ENCODE data around the gene ZNF470. TPM values are rescaled to one million over a fixed set of nuclear protein-coding genes. Genes with fewer than 3 reads are reported as not detected.

The ZNF470 gene
- total and polyA plus RNA-seq, 7 donors = 0.46 to 5.8 (median 4.8) TPM

DNA sequence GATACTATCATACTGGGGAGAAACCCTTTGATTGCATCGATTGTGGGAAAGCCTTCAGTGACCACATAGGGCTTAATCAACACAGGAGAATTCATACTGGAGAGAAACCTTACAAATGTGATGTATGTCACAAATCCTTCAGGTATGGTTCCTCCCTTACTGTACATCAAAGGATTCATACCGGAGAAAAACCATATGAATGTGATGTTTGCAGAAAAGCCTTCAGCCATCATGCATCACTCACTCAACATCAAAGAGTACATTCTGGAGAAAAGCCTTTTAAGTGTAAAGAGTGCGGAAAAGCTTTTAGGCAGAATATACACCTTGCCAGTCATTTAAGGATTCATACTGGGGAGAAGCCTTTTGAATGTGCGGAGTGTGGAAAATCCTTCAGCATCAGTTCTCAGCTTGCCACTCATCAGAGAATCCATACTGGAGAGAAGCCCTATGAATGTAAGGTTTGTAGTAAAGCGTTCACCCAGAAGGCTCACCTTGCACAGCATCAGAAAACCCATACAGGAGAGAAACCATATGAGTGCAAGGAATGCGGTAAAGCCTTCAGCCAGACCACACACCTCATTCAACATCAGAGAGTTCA lies 12.9 kb upstream of the ZNF470 start:
- no peak for TF ChIP-seq EP300 (IDR thresholded peaks at IDR 0.05)

DNA sequence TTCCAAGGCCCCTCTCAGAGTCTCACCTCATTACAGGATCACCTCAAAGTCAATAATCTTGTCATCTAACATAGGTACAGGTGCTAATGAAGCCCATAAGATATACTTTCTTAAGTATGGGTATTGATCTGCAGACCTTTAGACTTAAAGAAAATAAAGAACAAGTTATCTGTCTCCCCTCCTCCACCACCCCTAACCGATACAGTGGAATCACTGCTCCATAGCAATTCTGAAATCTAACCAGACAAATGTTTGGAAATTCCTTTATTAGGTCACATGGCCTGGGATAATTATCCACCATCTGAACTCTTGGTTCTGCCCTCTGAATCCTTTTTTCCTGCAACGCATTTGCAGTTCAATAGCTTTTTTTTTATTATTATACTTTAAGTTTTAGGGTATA lies 4.5 kb upstream of the ZNF470 start:
- WGBS, 2 donors = 93 to 96% methylated on average over 2 of the region's 2 CpGs
- Histone ChIP-seq H3K27ac (no peak overlapping the region), H3K9me3 (peaks cover 5 to 69% (median 49%) of the 10 kb centered on the region in 4 donors), H3K4me3 (no peak overlapping the region), H3K27me3 (no peaks in the 10 kb centered on the region), H3K4me1 (peaks cover 0 to 9% (median under 1%) of the 10 kb centered on the region in 4 donors), H3K36me3 (peaks cover 0 to 9% (median 0%) of the 10 kb centered on the region in 4 donors)
- DNase-seq = no peak
- intact Hi-C loops (cut with DNase I) = no loop called here
- TF ChIP-seq EP300 (IDR thresholded peaks at IDR 0.05) (no peak), POLR2A (IDR thresholded peaks at IDR 0.05) (no peak), POLR2AphosphoS5 (IDR thresholded peaks at IDR 0.05) (no peak)
- TF ChIP-seq, protein P1, sequence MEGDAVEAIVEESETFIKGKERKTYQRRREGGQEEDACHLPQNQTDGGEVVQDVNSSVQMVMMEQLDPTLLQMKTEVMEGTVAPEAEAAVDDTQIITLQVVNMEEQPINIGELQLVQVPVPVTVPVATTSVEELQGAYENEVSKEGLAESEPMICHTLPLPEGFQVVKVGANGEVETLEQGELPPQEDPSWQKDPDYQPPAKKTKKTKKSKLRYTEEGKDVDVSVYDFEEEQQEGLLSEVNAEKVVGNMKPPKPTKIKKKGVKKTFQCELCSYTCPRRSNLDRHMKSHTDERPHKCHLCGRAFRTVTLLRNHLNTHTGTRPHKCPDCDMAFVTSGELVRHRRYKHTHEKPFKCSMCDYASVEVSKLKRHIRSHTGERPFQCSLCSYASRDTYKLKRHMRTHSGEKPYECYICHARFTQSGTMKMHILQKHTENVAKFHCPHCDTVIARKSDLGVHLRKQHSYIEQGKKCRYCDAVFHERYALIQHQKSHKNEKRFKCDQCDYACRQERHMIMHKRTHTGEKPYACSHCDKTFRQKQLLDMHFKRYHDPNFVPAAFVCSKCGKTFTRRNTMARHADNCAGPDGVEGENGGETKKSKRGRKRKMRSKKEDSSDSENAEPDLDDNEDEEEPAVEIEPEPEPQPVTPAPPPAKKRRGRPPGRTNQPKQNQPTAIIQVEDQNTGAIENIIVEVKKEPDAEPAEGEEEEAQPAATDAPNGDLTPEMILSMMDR (IDR thresholded peaks at IDR 0.05) = no peak

More for the DNA sequence above, 12.9 kb upstream of the ZNF470 start:
- no peak overlapping the region for H3K4me3 ChIP-seq
- WGBS, 2 donors = 95 to 96% methylated on average over 6 of the region's 6 CpGs
- H3K27ac ChIP-seq = no peak overlapping the region
- DNase-seq = no peak
- peaks cover 39 to 85% (median 66%) of the 10 kb centered on the region in 4 donors for H3K9me3 ChIP-seq
- intact Hi-C loops (cut with DNase I) = no loop called here
- H3K4me1 ChIP-seq = no peaks in the 10 kb centered on the region
- peaks cover 42 to 57% (median 51%) of the 10 kb centered on the region in 4 donors for H3K36me3 ChIP-seq
- no peaks in the 10 kb centered on the region for H3K27me3 ChIP-seq

DNA sequence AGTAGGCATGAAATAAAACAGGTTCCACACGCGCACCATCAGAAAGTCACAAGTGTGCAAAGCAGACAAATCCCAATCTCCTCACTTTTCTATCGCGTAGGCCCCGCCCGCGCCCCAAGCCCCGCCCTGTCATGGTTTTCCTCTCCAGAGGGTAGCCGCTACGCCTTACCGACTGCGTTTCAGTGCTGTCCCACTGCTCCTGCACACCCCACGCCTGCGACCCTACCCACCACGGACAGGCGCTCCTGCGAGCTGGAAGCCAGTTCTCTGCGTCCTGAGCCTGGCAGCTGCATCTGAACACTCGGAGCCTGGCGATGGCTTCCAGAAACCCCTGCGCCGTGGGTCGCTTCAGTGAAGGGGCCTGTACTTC lies 379 bp upstream of the ZNF470 start:
- intact Hi-C loops (cut with DNase I) = loop anchor here (1.0 to 5.0 kb wide), 3 partner anchors 28 to 165 kb away; partner anchors contain the start of genes ZFP28, ZNF583 and ZNF71
- TF ChIP-seq POLR2A (IDR thresholded peaks at IDR 0.05) (no peak), POLR2AphosphoS5 (IDR thresholded peaks at IDR 0.05) (no peak), EP300 (IDR thresholded peaks at IDR 0.05) (no peak)
- TF ChIP-seq, protein P1 (IDR thresholded peaks at IDR 0.05) = no peak
- H3K36me3 ChIP-seq = peaks cover 7 to 42% (median 23%) of the 10 kb centered on the region in 4 donors
- WGBS, 2 donors = 1% methylated on average over 23 of the region's 23 CpGs
- DNase-seq = peak; percentile 71
- H3K9me3 ChIP-seq = peaks cover 5 to 60% (median 40%) of the 10 kb centered on the region in 4 donors
- H3K4me3 ChIP-seq = peak overlapping the region; percentile 82 to 93 (median 86)
- H3K27me3 ChIP-seq = no peaks in the 10 kb centered on the region
- peak overlapping the region; percentile 85 to 91 (median 86) for H3K27ac ChIP-seq
- H3K4me1 ChIP-seq = peaks cover 0 to 16% (median 4%) of the 10 kb centered on the region in 4 donors

DNA sequence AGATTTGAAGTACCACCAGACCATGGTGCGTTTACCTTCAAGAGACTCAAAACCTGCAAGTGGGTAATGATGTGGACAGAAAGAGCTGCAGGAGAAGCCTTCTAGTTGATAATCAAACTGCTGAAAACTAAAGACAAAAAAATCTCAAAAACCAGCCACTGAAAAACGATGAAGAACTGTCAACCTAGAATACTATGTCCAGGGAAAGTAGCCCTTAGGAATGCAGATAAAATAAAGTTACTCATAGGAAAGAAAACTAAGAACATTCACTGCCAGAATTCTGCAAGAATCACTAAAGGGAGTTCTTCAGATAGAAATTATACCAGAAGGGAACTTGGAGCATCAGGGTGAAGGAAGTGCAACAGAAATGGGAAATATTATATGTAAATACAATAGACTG lies 5.3 kb downstream of the ZNF470 start:
- Histone ChIP-seq H3K9me3 (peaks cover 12 to 64% (median 53%) of the 10 kb centered on the region in 4 donors), H3K4me1 (peaks cover 0 to 9% (median 4%) of the 10 kb centered on the region in 4 donors), H3K27me3 (no peaks in the 10 kb centered on the region), H3K27ac (no peak overlapping the region), H3K4me3 (no peak overlapping the region), H3K36me3 (peaks cover 18 to 88% (median 67%) of the 10 kb centered on the region in 4 donors)
- no peak for TF ChIP-seq POLR2A (IDR thresholded peaks at IDR 0.05)
- TF ChIP-seq EP300 (IDR thresholded peaks at IDR 0.05) = no peak
- TF ChIP-seq, protein P1 (IDR thresholded peaks at IDR 0.05) = no peak
- no peak for TF ChIP-seq POLR2AphosphoS5 (IDR thresholded peaks at IDR 0.05)
- intact Hi-C loops (cut with DNase I) = no loop called here
- WGBS, 2 donors = 49 to 77% methylated on average over 2 of the region's 2 CpGs
- no peak for DNase-seq

DNA sequence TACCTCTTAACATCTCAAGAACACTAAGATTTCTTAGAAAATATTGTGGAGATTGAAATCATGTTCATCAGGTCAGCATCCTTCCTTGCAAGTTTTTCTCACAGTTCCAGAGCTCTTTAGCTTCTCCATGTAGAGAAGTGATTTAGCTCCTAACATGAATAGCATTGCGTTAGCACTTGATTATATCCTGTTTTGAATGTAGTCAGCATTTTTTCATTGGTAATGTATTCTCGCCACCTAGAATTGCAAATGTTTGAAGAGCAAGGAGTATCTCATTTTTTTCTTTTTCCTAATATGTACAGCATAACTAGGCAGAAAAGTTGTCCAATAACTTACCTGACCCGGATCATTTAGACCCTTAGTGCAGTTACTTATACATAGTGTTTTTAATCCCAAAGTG lies 6.6 kb downstream of the ZNF470 start:
- DNase-seq = no peak
- H3K27ac ChIP-seq = no peak overlapping the region
- no peaks in the 10 kb centered on the region for H3K4me1 ChIP-seq
- H3K4me3 ChIP-seq = no peak overlapping the region
- WGBS, 2 donors = 97 to 98% methylated on average over 3 of the region's 3 CpGs
- H3K27me3 ChIP-seq = no peaks in the 10 kb centered on the region
- intact Hi-C loops (cut with DNase I) = no loop called here
- peaks cover 18 to 98% (median 70%) of the 10 kb centered on the region in 4 donors for H3K36me3 ChIP-seq
- no peak for TF ChIP-seq POLR2A (IDR thresholded peaks at IDR 0.05)
- TF ChIP-seq POLR2AphosphoS5 (IDR thresholded peaks at IDR 0.05) = no peak
- TF ChIP-seq, protein P1 (IDR thresholded peaks at IDR 0.05) = no peak
- no peak for TF ChIP-seq EP300 (IDR thresholded peaks at IDR 0.05)
- H3K9me3 ChIP-seq = peaks cover 25 to 77% (median 62%) of the 10 kb centered on the region in 4 donors
